PFSK-1 (cell line): Measurements from ENCODE around the gene IL17D.

Source experiments
- FOXP2 ChIP-seq: optimal IDR thresholded peaks from 2 replicates; pipeline ENCODE3; 2011; ENCODE audit warnings: borderline replicate concordance, control low read depth, inconsistent platforms; ENCODE audit not compliant: insufficient read depth; ENCODE audit errors: extremely low read length, extremely low read depth
- POLR2AphosphoS5 ChIP-seq: IDR thresholded peaks from 2 replicates; pipeline ENCODE4 v1.6.1; 2012; ENCODE audit warnings: low read depth, mild to moderate bottlenecking, control low read depth, low read length, moderate library complexity
- SIN3A ChIP-seq: IDR thresholded peaks from 2 replicates; pipeline ENCODE4 v1.6.1; 2012; ENCODE audit warnings: mild to moderate bottlenecking, low read length, moderate library complexity, borderline replicate concordance; ENCODE audit not compliant: insufficient read depth
- TAF1 ChIP-seq: IDR thresholded peaks from 2 replicates; pipeline ENCODE4 v1.6.1; 2012; ENCODE audit warnings: low read length, control low read depth, borderline replicate concordance; ENCODE audit not compliant: insufficient read depth
- TF ChIP-seq, protein P1 (sequence below), 2 experiments: IDR thresholded peaks; 2 replicates each; pipeline versions ENCODE4 v1.6.1 to v1.8.0; 2011 to 2012; ENCODE audit warnings: low read depth in 2 of 2, low read length in 2 of 2, control low read depth in 1 of 2, inconsistent platforms in 1 of 2, mild to moderate bottlenecking in 1 of 2, moderate library complexity in 1 of 2; ENCODE audit not compliant: insufficient read depth in 1 of 2

Gene IL17D

DNA sequence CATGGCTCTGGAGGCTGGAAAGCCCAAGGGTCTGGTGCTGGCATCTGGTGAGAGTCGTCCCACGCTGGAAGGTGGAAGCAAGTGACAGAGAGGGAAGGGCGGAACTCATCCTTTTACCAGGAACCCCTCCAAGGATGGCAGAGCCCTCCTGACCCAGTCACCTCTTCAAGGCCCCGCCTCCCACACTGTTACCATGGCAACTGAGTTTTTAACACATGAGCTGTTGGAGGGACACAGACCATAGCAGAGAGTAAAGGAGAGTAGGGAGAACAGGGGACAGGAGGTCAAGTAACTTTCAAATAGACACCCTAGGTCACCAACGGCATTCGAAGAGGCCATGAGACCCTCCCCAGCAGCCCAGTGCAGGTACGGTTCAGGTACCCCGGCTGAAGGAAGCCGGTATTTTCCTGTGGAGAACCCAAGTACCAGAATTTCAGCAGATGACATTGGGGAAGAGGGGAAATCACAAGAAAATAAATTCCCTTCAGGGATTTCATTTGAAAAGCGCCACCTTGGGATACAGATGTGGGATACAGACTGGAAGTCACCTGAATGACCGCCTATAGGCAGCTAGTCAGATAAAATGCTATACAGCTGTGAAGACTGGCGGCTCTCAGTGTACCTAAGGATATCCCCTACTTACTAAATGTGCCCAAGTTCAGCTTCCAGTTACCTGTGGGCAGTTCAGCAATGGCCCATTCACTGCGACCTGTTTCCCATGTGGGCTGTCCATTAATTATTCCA is 8.0 kb downstream of the IL17D start:
- TF ChIP-seq POLR2AphosphoS5, result no peak
- TF ChIP-seq TAF1, result no peak
- TF ChIP-seq FOXP2, result no peak
- TF ChIP-seq, protein P1, sequence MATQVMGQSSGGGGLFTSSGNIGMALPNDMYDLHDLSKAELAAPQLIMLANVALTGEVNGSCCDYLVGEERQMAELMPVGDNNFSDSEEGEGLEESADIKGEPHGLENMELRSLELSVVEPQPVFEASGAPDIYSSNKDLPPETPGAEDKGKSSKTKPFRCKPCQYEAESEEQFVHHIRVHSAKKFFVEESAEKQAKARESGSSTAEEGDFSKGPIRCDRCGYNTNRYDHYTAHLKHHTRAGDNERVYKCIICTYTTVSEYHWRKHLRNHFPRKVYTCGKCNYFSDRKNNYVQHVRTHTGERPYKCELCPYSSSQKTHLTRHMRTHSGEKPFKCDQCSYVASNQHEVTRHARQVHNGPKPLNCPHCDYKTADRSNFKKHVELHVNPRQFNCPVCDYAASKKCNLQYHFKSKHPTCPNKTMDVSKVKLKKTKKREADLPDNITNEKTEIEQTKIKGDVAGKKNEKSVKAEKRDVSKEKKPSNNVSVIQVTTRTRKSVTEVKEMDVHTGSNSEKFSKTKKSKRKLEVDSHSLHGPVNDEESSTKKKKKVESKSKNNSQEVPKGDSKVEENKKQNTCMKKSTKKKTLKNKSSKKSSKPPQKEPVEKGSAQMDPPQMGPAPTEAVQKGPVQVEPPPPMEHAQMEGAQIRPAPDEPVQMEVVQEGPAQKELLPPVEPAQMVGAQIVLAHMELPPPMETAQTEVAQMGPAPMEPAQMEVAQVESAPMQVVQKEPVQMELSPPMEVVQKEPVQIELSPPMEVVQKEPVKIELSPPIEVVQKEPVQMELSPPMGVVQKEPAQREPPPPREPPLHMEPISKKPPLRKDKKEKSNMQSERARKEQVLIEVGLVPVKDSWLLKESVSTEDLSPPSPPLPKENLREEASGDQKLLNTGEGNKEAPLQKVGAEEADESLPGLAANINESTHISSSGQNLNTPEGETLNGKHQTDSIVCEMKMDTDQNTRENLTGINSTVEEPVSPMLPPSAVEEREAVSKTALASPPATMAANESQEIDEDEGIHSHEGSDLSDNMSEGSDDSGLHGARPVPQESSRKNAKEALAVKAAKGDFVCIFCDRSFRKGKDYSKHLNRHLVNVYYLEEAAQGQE (IDR thresholded peaks at IDR 0.05; ENCODE audit: insufficient read depth in 1 of 2, low read depth in 2 of 2, low read length in 2 of 2), result no peak
- no peak for TF ChIP-seq SIN3A

DNA sequence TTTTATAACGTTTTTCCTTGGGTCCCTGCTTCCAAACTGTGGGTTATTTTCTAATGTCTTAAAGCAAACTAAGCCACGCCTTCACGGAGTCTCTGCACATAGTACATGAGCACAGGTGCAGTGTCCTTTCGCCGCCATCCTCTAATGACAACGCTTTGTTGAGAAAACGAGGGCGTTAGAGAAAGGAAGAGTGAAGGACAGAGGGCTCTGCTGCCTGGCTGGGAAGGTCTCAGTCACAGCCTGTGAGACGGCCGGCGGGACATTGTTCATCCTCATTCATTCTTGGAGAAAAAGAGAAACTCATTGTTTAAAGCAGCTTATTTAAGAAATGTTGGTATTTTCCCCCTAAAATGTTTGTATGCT is 9.5 kb downstream of the IL17D start:
- TF ChIP-seq, protein P1 (IDR thresholded peaks at IDR 0.05; ENCODE audit: insufficient read depth in 1 of 2, low read depth in 2 of 2, low read length in 2 of 2), result no peak
- TF ChIP-seq TAF1 (no peak), POLR2AphosphoS5 (no peak), SIN3A (no peak), FOXP2 (no peak)

DNA sequence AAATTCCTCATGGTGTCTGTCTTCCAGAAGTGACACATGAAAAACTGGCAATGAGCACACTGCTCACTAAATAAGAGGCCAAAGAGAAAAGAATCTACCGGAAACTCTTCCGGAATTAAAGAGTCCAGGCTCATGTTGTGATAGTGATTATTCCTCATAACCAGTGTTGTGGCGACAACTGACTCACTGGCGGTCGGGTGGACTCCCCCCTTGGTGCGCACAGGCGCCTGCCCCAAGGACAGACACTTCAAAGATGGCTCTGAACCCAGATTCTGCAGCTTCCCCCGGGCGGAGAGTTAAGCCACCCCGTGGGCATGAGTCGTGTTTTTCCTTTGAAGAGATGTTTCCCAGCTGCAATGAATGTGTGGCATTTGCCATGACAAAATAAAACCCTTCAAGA is 10.3 kb downstream of the IL17D start:
- TF ChIP-seq SIN3A, result no peak
- TF ChIP-seq TAF1, result no peak
- no peak for TF ChIP-seq POLR2AphosphoS5
- TF ChIP-seq FOXP2, result no peak
- TF ChIP-seq, protein P1 (IDR thresholded peaks at IDR 0.05; ENCODE audit: insufficient read depth in 1 of 2, low read depth in 2 of 2, low read length in 2 of 2), result no peak

DNA sequence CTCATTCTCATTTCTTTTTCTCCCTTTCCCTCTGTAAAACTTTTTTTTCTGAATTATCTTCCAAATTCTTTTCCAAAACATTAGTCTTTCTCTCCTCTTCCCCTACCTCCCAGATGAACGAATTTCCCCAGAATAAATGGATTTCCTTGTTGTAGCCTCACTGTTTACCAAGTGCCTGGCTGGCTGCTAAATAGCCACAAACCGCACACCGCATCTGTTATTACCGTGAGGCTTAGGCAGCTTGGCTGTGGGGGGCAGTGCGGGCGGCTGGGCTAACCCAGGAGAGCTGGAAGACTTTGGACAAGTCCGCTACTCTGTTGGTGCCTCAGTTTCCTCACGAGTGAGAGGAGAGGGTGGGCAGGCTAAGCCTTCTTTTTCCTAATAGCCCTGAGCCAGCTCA is 10.7 kb downstream of the IL17D start:
- TF ChIP-seq POLR2AphosphoS5 (no peak), TAF1 (no peak), FOXP2 (no peak), SIN3A (no peak)
- TF ChIP-seq, protein P1 (IDR thresholded peaks at IDR 0.05; ENCODE audit: insufficient read depth in 1 of 2, low read depth in 2 of 2, low read length in 2 of 2), result no peak
